Esophagus (tissue), 2 donors: ENCODE results near the gene TAF10. TPM values are rescaled to one million over a fixed set of nuclear protein-coding genes. Genes with fewer than 3 reads are reported as not detected.

ENCODE experiments used
- H3K27ac ChIP-seq, 2 donors: one replicate each; pipeline ENCODE4 v1.5.1; 2013; ENCODE audit warnings: low read depth in 2 of 2, mild to moderate bottlenecking in 2 of 2, inconsistent platforms in 1 of 2, low read length in 1 of 2, moderate library complexity in 1 of 2
- H3K27me3 ChIP-seq, 2 donors: one replicate each; pipeline ENCODE4 v1.6.1; 2013; ENCODE audit warnings: low read length in 2 of 2, control low read depth in 1 of 2, mild to moderate bottlenecking in 1 of 2; ENCODE audit not compliant: insufficient read depth in 2 of 2, control insufficient read depth in 1 of 2
- H3K36me3 ChIP-seq, 2 donors: one replicate each; pipeline ENCODE4 v1.6.1; 2013; ENCODE audit warnings: low read length in 1 of 2; ENCODE audit not compliant: control insufficient read depth in 2 of 2, insufficient read depth in 2 of 2
- H3K4me1 ChIP-seq, 2 donors: one replicate each; pipeline ENCODE4 v1.6.1; 2013; ENCODE audit warnings: low read length in 1 of 2; ENCODE audit not compliant: control insufficient read depth in 2 of 2, insufficient read depth in 2 of 2
- H3K4me3 ChIP-seq, 2 donors: one replicate each; pipeline ENCODE4 v1.5.1; 2013; ENCODE audit warnings: low read length in 2 of 2, mild to moderate bottlenecking in 2 of 2, low read depth in 1 of 2, moderate library complexity in 1 of 2
- H3K9me3 ChIP-seq, 2 donors: one replicate each; pipeline ENCODE4 v1.6.1; 2013; ENCODE audit warnings: mild to moderate bottlenecking in 2 of 2, low read depth in 1 of 2, low read length in 1 of 2, moderate library complexity in 1 of 2; ENCODE audit not compliant: control insufficient read depth in 2 of 2, insufficient read depth in 1 of 2
- WGBS, 2 donors: extraction: QIAGEN DNeasy Blood & Tissue Kit; methylation state at CpG; one replicate each; pipeline ENCODE4 v1.1.7; 2013; 5-methylcytosine and 5-hydroxymethylcytosine counted together
- polyA plus RNA-seq, 2 donors: library from polyadenylated mRNA; stranded (reverse); fragments of 200-250 nt; gene quantifications; one replicate each; pipeline ENCODE4 v1.2.3, GENCODE V29; 2013
- donor health status: healthy with polysubstance abuse.
- donor health status: Bipolar disorder and iron deficiency.

Gene TAF10
- polyA plus RNA-seq, 2 donors = 83.0 to 93.7 TPM

DNA sequence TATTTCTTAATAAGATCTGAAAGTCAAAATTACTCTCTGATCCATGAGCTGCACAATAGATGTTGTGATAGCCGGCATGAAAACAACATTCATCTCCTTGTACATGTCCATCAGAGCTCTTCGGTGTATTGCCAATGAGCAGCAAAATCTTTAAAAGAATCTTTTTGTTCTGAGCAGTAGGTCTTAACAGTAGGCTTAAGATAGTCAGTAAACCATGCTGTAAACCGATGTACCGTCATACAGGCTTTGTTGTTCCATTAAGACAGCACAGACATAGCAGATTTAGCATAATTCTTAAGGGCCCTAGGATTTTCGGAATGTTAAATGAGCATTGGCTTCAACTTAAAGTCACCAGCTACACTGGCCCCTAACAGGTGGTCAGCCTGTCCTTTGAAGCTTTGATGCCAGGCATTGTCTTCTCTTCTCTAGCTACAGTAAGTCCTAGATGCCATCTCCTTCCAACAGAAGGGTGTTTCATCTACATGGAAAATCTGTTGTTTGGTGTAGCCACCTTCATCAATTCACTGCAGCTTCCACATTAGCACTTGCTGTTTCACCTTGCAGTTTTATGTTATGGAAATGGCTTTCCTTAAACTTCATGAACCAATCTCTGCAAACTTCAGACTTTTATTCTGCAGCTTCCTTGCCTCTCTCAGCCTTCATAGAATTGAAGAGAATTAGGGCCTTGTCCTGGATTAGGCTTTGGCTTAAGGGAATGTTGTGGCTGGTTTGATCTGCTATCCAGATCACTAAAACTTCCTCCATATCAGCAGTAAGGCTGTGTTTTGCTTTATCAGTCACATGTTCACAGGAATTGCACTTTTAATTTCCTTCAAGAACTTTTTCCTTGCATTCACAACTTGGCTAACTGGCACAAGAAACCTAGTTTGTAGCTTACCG lies 37.0 kb downstream of the TAF10 start:
- H3K4me3 ChIP-seq = no peak overlapping the region
- H3K27ac ChIP-seq = no peak overlapping the region
- H3K36me3 ChIP-seq = no peaks in the 10 kb centered on the region
- 86 to 89% methylated on average over 6 of the region's 6 CpGs for WGBS, 2 donors
- H3K27me3 ChIP-seq = no peaks in the 10 kb centered on the region
- H3K9me3 ChIP-seq = no peaks in the 10 kb centered on the region
- peaks cover 0 to 2% of the 10 kb centered on the region in 2 donors for H3K4me1 ChIP-seq

DNA sequence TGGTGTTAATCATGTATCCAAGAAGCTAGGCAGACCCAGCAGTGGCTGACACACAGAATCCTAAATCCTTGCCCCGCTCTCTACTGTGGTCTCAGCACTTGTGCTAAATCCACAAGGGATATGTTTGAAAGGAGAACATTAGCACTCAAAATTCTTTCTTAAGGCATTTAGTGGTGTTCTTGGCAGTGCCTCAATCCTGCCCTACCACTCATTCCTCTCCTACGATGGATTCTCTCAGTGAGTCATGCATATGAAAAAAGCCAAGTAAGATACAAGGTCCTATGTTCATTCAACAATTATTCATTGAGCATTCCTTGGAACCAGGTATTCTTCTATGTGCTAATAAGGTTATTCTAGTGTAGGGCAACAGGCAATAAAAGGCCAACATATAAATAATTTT lies 39.8 kb downstream of the TAF10 start:
- Histone ChIP-seq H3K27me3 (no peaks in the 10 kb centered on the region), H3K36me3 (no peaks in the 10 kb centered on the region), H3K4me1 (peaks cover 3 to 6% of the 10 kb centered on the region in 2 donors), H3K4me3 (no peak overlapping the region), H3K27ac (no peak overlapping the region), H3K9me3 (no peaks in the 10 kb centered on the region)
- WGBS, 2 donors = 55 to 56% methylated on average over 2 of the region's 2 CpGs

DNA sequence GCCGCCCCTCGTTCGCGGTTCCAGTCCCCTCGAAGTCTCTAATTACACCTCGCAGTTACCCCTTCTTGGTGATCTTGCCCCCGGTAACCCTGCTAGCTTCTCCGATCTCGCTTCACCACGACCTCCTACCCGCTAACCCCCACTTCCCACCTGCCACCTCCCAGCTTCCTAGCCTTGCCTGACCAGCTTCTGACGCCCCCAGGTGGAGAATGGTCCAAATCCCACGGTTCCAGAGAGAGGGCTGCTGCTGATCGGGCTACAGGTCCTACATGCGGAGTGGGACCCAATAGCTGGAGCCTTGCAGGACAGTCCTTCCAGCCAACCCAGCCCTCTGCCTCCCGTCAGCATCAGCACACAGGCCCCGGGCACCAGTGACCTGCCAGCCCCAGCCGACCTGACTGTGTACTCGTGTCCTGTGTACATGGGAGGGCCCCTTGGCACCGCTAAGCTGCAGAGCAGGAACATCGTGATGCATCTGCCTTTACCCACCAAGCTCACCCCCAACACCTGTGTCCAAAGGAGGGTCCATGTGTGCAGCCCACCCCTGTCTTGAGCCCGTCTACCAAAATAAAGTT lies 40.5 kb downstream of the TAF10 start:
- Histone ChIP-seq H3K27ac (no peak overlapping the region), H3K9me3 (no peaks in the 10 kb centered on the region), H3K4me3 (no peak overlapping the region), H3K36me3 (no peaks in the 10 kb centered on the region), H3K27me3 (no peaks in the 10 kb centered on the region), H3K4me1 (peaks cover 3 to 4% of the 10 kb centered on the region in 2 donors)
- 80 to 84% methylated on average over 22 of the region's 22 CpGs for WGBS, 2 donors

DNA sequence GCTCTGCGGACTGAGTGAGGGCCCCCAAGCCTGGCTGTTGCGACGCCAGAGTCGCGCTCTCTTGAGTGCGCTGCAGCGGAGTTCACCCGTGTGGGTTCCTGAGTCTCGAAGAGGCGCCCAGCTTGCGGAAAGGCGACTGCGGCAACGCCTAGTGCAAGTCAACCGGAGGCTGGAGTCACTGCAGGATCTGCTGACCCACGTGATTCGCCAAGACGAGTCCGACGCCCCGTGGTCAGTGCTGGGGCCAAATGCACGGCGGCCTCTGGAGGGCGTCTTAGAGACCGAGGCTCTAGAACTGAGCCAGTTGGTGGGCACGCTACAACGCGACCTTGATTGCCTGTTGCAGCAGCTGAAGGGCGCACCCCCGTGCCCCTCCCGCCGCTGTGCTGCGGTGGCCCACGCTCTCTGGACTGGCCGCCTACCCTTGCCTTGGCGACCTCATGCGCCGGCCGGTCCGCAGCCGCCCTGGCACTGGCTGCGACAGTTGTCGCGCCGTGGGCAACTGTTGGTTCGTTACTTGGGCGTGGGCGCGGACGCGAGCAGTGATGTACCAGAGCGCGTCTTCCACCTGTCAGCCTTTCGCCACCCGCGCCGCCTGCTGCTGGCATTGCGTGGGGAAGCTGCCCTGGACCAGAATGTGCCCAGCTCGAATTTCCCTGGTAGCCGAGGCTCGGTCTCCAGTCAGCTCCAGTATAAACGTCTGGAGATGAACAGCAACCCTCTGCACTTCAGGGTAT lies 41.2 kb downstream of the TAF10 start:
- H3K27me3 ChIP-seq = no peaks in the 10 kb centered on the region
- no peaks in the 10 kb centered on the region for H3K9me3 ChIP-seq
- H3K4me3 ChIP-seq = no peak overlapping the region
- WGBS, 2 donors = 73 to 83% methylated on average over 62 of the region's 62 CpGs
- no peak overlapping the region for H3K27ac ChIP-seq
- H3K36me3 ChIP-seq = no peaks in the 10 kb centered on the region
- H3K4me1 ChIP-seq = peaks cover 3 to 4% of the 10 kb centered on the region in 2 donors

DNA sequence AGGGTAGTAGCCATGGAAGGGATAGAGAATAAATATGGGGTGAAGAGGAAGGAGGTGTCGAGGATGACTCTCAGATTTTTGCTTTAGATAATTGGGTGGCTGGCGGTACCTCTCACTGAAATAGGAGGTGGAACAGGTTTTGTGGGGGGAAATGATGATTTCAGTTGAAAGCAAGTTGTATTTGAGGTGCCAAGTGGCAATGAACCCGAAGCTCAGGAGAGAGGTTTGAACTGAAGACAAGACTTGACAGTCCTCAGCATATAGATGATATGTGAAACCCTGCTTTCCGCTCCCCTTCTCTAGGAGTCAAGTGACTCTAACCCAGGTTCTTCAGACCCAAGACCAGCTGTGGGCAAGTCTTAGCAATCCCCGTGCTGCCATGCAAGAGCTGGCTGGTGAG lies 42.3 kb downstream of the TAF10 start:
- Histone ChIP-seq H3K36me3 (no peaks in the 10 kb centered on the region), H3K27ac (no peak overlapping the region), H3K9me3 (no peaks in the 10 kb centered on the region), H3K4me1 (peaks cover 3 to 4% of the 10 kb centered on the region in 2 donors), H3K27me3 (no peaks in the 10 kb centered on the region), H3K4me3 (no peak overlapping the region)
- WGBS, 2 donors = 81 to 95% methylated on average over 5 of the region's 5 CpGs

DNA sequence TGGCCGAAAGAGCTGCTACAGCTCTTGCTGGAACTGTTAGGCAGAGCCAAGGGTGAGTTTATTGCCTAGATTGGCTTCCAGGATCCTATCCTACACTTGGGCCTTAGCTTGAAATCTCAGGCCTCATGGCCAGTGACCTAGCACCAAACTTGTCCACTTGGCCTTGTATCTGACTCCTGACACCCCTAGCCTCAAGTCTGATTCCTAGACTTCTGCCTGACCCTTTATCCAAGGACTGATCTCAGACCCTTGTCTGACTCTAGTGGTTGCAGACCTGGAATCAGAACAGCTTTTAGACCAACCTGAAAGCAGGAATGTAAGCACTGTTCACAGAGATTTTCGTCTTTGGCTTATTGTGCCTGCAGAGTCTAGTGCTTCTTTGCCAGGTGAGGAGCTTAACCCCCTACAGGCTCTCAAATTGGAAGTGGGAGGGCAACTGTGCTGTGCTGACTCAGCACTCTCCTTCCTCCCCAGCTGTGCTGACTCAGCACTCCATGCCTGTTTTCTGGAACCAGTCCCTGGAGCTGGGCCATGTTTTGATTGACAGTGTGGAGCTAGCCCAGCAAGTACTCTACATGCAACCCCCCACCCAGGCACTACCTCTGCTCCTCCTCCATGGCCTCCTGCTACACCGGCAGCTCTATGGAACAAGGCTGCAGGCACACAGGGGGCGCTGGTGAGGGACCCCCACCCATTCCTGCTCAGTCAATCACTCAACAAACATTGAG lies 43.7 kb downstream of the TAF10 start:
- no peaks in the 10 kb centered on the region for H3K36me3 ChIP-seq
- H3K4me3 ChIP-seq = no peak overlapping the region
- H3K27ac ChIP-seq = no peak overlapping the region
- WGBS, 2 donors = 57 to 62% methylated on average over 4 of the region's 4 CpGs
- no peaks in the 10 kb centered on the region for H3K9me3 ChIP-seq
- peaks cover 3 to 4% of the 10 kb centered on the region in 2 donors for H3K4me1 ChIP-seq
- no peaks in the 10 kb centered on the region for H3K27me3 ChIP-seq

DNA sequence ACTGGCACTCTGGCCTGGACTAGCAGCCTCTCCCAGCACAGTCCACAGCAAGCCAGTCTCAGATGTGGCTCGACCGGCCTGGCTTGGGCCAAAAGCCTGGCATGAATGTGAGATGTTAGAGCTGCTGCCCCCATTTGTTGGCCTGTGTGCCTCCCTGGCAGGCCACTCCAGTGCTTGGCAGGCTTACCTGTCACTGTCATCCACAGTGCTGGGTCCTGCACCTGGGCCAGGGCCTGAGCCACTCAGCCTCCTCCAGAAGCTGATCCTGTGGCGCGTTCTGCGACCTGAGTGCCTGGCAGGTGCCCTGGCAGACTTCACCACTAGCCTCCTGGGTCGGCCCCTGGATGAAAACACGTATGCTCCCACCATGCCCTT lies 44.7 kb downstream of the TAF10 start:
- no peak overlapping the region for H3K4me3 ChIP-seq
- no peak overlapping the region for H3K27ac ChIP-seq
- H3K27me3 ChIP-seq = no peaks in the 10 kb centered on the region
- no peaks in the 10 kb centered on the region for H3K9me3 ChIP-seq
- H3K4me1 ChIP-seq = peaks cover 3 to 4% of the 10 kb centered on the region in 2 donors
- no peaks in the 10 kb centered on the region for H3K36me3 ChIP-seq
- WGBS, 2 donors = 95 to 96% methylated on average over 7 of the region's 7 CpGs

DNA sequence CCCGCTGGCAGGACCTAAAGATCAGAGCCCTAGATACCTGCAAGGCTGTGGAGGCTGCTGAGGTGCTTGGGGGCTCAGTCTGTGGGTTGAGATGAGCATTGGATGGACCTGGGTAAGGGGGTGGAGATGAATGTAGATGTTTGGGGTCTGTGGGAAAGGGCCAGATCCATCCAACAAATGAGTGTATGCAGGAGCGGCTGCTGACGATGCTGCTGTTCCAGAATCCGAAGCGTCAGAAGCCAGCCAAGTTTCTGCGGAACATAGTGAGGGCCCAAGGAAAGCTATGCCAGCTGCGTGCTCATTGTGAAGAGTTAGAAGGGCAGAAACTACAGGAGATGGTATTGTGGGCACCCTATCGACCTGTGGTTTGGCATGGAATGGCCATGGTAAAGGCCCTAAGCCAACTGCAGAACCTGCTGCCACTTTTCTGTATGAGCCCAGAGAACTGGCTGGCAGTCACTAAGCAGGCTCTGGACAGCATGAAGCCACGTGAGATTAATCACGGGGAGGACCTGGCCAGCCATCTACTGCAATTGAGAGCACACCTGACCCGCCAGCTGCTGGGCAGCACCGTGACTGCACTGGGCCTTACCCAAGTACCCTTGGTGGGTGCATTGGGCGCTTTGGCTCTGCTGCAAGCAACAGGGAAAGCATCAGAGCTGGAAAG lies 45.2 kb downstream of the TAF10 start:
- Histone ChIP-seq H3K4me3 (no peak overlapping the region), H3K4me1 (peaks cover 3 to 4% of the 10 kb centered on the region in 2 donors), H3K9me3 (no peaks in the 10 kb centered on the region), H3K27ac (no peak overlapping the region), H3K36me3 (no peaks in the 10 kb centered on the region), H3K27me3 (no peaks in the 10 kb centered on the region)
- WGBS, 2 donors = 88 to 93% methylated on average over 13 of the region's 13 CpGs
